ENCODE results near the gene SPATA2L. TPM values are rescaled to one million over a fixed set of nuclear protein-coding genes. Genes with fewer than 3 reads are reported as not detected.

Gene SPATA2L
- polyA plus RNA-seq, result 10 to 100 TPM in 3 of 4 donors, 1 to 10 TPM in 1; 9.2 to 42.7 (median 24.9) TPM
- long read RNA-seq, donor 1, result 0 reads
- long read RNA-seq, donor 2, partial matches to known transcripts, result 7 of 11 reads
- long read RNA-seq, donor 2, other reads (novel, unspliced or antisense), result 0 of 11 reads
- long read RNA-seq, donor 3, partial matches to known transcripts, result 12 of 13 reads
- long read RNA-seq, donor 3, other reads (novel, unspliced or antisense), result 0 of 13 reads
- long read RNA-seq, donor 4, result 0 reads
- long read RNA-seq, donor 5, partial matches to known transcripts, result 0 of 1 reads
- long read RNA-seq, donor 5, other reads (novel, unspliced or antisense), result 0 of 1 reads
- long read RNA-seq, donor 6, partial matches to known transcripts, result 22 of 25 reads
- long read RNA-seq, donor 6, other reads (novel, unspliced or antisense), result 0 of 25 reads
- long read RNA-seq, donor 7, partial matches to known transcripts, result 42 of 42 reads
- long read RNA-seq, donor 7, other reads (novel, unspliced or antisense), result 0 of 42 reads
- long read RNA-seq, donor 8, result 0 reads
- long read RNA-seq, donor 9, partial matches to known transcripts, result 0 of 4 reads
- long read RNA-seq, donor 9, other reads (novel, unspliced or antisense), result 0 of 4 reads
- long read RNA-seq, donor 10, partial matches to known transcripts, result 0 of 2 reads
- long read RNA-seq, donor 10, other reads (novel, unspliced or antisense), result 0 of 2 reads

- 0 to 1% (median 1%) methylated on average over 62 to 97 of the region's 97 CpGs for WGBS, 3 donors
- H3K36me3 ChIP-seq (ENCODE audit: control insufficient read depth in 3 of 3, insufficient read depth in 2 of 3, low read depth in 1 of 3, low read length in 3 of 3), result peaks cover 0 to 30% (median 5%) of the 10 kb centered on the region in 3 donors
- H3K4me1 ChIP-seq (ENCODE audit: control insufficient read depth in 3 of 3, insufficient read depth in 2 of 3, low read depth in 1 of 3, low read length in 2 of 3), result peaks cover 1 to 16% (median 6%) of the 10 kb centered on the region in 3 donors
- H3K27ac ChIP-seq (ENCODE audit: low read depth in 1 of 3, low read length in 2 of 3), result peak within 1 kb of the TSS; percentile 95 to 97 (median 96)
- no peaks in the 10 kb centered on the region for H3K9me3 ChIP-seq (ENCODE audit: control insufficient read depth in 2 of 2, insufficient read depth in 1 of 2, low read depth in 1 of 2, low read length in 1 of 2)
- no peaks in the 10 kb centered on the region for H3K27me3 ChIP-seq (ENCODE audit: control insufficient read depth in 3 of 3, insufficient read depth in 3 of 3, low read length in 3 of 3)
- DNase-seq, result peak; percentile 98 to 99
- no peak for FAIRE-seq
- peak within 1 kb of the TSS; percentile 60 to 75 (median 63) for H3K4me3 ChIP-seq (ENCODE audit: low read depth in 1 of 3, low read length in 3 of 3)
These were observed at the start of gene SPATA2L for GRCh38 chr16:89701425-89702406. SPATA2L (minus strand) TSS chr16:89701705; CDS start chr16:89701232, 473 bp downstream.

- Histone ChIP-seq H3K4me3 (ENCODE audit: low read depth in 1 of 3, low read length in 3 of 3) (no peak overlapping the region), H3K36me3 (ENCODE audit: control insufficient read depth in 3 of 3, insufficient read depth in 2 of 3, low read depth in 1 of 3, low read length in 3 of 3) (peaks cover 0 to 71% (median 0%) of the 10 kb centered on the region in 3 donors), H3K9me3 (ENCODE audit: control insufficient read depth in 2 of 2, insufficient read depth in 1 of 2, low read depth in 1 of 2, low read length in 1 of 2) (no peaks in the 10 kb centered on the region), H3K4me1 (ENCODE audit: control insufficient read depth in 3 of 3, insufficient read depth in 2 of 3, low read depth in 1 of 3, low read length in 2 of 3) (no peaks in the 10 kb centered on the region), H3K27me3 (ENCODE audit: control insufficient read depth in 3 of 3, insufficient read depth in 3 of 3, low read length in 3 of 3) (no peaks in the 10 kb centered on the region), H3K27ac (ENCODE audit: low read depth in 1 of 3, low read length in 2 of 3) (no peak overlapping the region)
- peak in 1 of 2 donors; percentile 47 for DNase-seq
- 60 to 70% (median 62%) methylated on average over 10 of the region's 10 CpGs for WGBS, 3 donors
- no peak for FAIRE-seq
These were observed 48.1 kb upstream of the SPATA2L start for GRCh38 chr16:89749637-89750036.

DNA sequence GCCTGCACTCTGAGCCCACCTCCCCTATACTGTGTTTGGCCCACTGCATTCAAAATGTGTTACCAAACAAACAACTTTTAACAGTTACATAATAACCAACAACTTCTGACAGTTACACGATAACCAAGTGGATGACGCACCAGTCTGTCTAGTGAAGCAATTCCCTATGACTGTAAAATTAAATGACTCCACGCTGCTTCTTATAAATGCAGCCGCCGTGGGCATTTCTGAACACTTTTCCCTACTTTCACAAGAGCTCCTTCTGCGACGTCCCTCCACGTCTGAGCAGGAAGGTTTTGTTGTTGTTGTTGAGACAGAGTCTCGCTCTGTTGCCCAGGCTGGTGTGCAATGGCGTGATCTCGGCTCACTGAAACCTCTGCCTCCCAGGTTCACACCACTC, 47.4 kb upstream of the SPATA2L start:
- 96 to 97% (median 96%) methylated on average over 11 of the region's 11 CpGs for WGBS, 3 donors

DNA sequence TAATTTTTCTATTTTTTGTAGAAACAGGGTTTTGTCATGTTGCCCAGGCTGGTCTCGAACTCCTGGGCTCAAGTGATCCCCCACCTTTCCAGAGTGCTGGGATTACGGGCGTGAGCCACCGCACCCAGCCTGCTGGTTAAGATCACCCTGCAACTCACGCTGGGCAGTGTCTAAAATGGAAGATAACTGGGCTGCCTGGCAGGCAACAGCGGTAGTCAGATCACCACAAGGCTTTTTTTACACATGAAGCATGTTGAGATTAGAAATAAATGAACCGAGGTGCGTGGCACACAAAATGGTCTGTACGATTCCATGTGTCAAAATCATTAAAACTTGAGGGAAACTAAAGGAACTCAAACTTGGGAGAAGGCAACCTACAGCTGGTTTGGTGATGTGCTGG, 46.6 kb upstream of the SPATA2L start:
- 96 to 97% (median 96%) methylated on average over 9 of the region's 9 CpGs for WGBS, 3 donors

More for the DNA sequence above, 47.4 kb upstream of the SPATA2L start:
- H3K27ac ChIP-seq (ENCODE audit: low read depth in 1 of 3, low read length in 2 of 3), result no peak overlapping the region
- no peaks in the 10 kb centered on the region for H3K9me3 ChIP-seq (ENCODE audit: control insufficient read depth in 2 of 2, insufficient read depth in 1 of 2, low read depth in 1 of 2, low read length in 1 of 2)
- FAIRE-seq (no peak), DNase-seq (no peak)
- H3K36me3 ChIP-seq (ENCODE audit: control insufficient read depth in 3 of 3, insufficient read depth in 2 of 3, low read depth in 1 of 3, low read length in 3 of 3), result peaks cover 0 to 78% (median 0%) of the 10 kb centered on the region in 3 donors
- no peaks in the 10 kb centered on the region for H3K27me3 ChIP-seq (ENCODE audit: control insufficient read depth in 3 of 3, insufficient read depth in 3 of 3, low read length in 3 of 3)
- no peak overlapping the region for H3K4me3 ChIP-seq (ENCODE audit: low read depth in 1 of 3, low read length in 3 of 3)
- no peaks in the 10 kb centered on the region for H3K4me1 ChIP-seq (ENCODE audit: control insufficient read depth in 3 of 3, insufficient read depth in 2 of 3, low read depth in 1 of 3, low read length in 2 of 3)

GRCh38 chr16:89746043-89746442, 44.5 kb upstream of the SPATA2L start:
- 90 to 95% (median 94%) methylated on average over 15 of the region's 15 CpGs for WGBS, 3 donors
- FAIRE-seq (no peak), DNase-seq (no peak)
- Histone ChIP-seq H3K9me3 (ENCODE audit: control insufficient read depth in 2 of 2, insufficient read depth in 1 of 2, low read depth in 1 of 2, low read length in 1 of 2) (no peaks in the 10 kb centered on the region), H3K36me3 (ENCODE audit: control insufficient read depth in 3 of 3, insufficient read depth in 2 of 3, low read depth in 1 of 3, low read length in 3 of 3) (peaks cover 0 to 92% (median 2%) of the 10 kb centered on the region in 3 donors), H3K4me1 (ENCODE audit: control insufficient read depth in 3 of 3, insufficient read depth in 2 of 3, low read depth in 1 of 3, low read length in 2 of 3) (no peaks in the 10 kb centered on the region), H3K27me3 (ENCODE audit: control insufficient read depth in 3 of 3, insufficient read depth in 3 of 3, low read length in 3 of 3) (no peaks in the 10 kb centered on the region), H3K27ac (ENCODE audit: low read depth in 1 of 3, low read length in 2 of 3) (no peak overlapping the region), H3K4me3 (ENCODE audit: low read depth in 1 of 3, low read length in 3 of 3) (no peak overlapping the region)

More for the DNA sequence above, 46.6 kb upstream of the SPATA2L start:
- no peaks in the 10 kb centered on the region for H3K4me1 ChIP-seq (ENCODE audit: control insufficient read depth in 3 of 3, insufficient read depth in 2 of 3, low read depth in 1 of 3, low read length in 2 of 3)
- H3K27me3 ChIP-seq (ENCODE audit: control insufficient read depth in 3 of 3, insufficient read depth in 3 of 3, low read length in 3 of 3), result no peaks in the 10 kb centered on the region
- FAIRE-seq (no peak), DNase-seq (no peak)
- no peak overlapping the region for H3K27ac ChIP-seq (ENCODE audit: low read depth in 1 of 3, low read length in 2 of 3)
- peaks cover 0 to 83% (median 0%) of the 10 kb centered on the region in 3 donors for H3K36me3 ChIP-seq (ENCODE audit: control insufficient read depth in 3 of 3, insufficient read depth in 2 of 3, low read depth in 1 of 3, low read length in 3 of 3)
- H3K4me3 ChIP-seq (ENCODE audit: low read depth in 1 of 3, low read length in 3 of 3), result no peak overlapping the region
- no peaks in the 10 kb centered on the region for H3K9me3 ChIP-seq (ENCODE audit: control insufficient read depth in 2 of 2, insufficient read depth in 1 of 2, low read depth in 1 of 2, low read length in 1 of 2)

GRCh38 chr16:89744813-89745212, 43.3 kb upstream of the SPATA2L start:
- FAIRE-seq, result no peak
- no peak overlapping the region for H3K27ac ChIP-seq (ENCODE audit: low read depth in 1 of 3, low read length in 2 of 3)
- H3K27me3 ChIP-seq (ENCODE audit: control insufficient read depth in 3 of 3, insufficient read depth in 3 of 3, low read length in 3 of 3), result no peaks in the 10 kb centered on the region
- H3K36me3 ChIP-seq (ENCODE audit: control insufficient read depth in 3 of 3, insufficient read depth in 2 of 3, low read depth in 1 of 3, low read length in 3 of 3), result peaks cover 3 to 91% (median 6%) of the 10 kb centered on the region in 3 donors
- H3K9me3 ChIP-seq (ENCODE audit: control insufficient read depth in 2 of 2, insufficient read depth in 1 of 2, low read depth in 1 of 2, low read length in 1 of 2), result no peaks in the 10 kb centered on the region
- 89 to 92% (median 91%) methylated on average over 16 of the region's 16 CpGs for WGBS, 3 donors
- no peaks in the 10 kb centered on the region for H3K4me1 ChIP-seq (ENCODE audit: control insufficient read depth in 3 of 3, insufficient read depth in 2 of 3, low read depth in 1 of 3, low read length in 2 of 3)
- no peak for DNase-seq
- no peak overlapping the region for H3K4me3 ChIP-seq (ENCODE audit: low read depth in 1 of 3, low read length in 3 of 3)

DNA sequence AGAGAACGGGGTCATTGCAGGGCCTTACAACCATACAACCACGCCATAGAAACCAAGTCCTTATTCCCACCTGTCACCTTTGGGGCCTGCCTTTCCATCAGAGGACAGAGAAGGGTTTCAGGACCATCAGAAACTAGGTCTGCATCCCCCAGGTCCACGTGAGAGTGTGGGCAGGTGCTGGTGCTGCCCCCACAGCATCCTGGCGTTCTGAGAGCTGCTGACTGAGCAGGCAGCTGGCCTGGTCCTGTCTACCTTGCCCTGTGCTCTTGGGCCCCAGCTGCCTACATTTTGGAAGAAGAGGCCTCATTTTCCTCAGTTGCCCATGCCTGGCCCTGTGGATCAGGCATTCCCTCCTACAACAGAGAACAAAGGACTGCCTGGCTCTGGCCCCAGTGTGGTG, 41.4 kb upstream of the SPATA2L start:
- H3K36me3 ChIP-seq (ENCODE audit: control insufficient read depth in 3 of 3, insufficient read depth in 2 of 3, low read depth in 1 of 3, low read length in 3 of 3), result peaks cover 11 to 91% (median 17%) of the 10 kb centered on the region in 3 donors
- no peak overlapping the region for H3K4me3 ChIP-seq (ENCODE audit: low read depth in 1 of 3, low read length in 3 of 3)
- no peak for DNase-seq
- H3K27ac ChIP-seq (ENCODE audit: low read depth in 1 of 3, low read length in 2 of 3), result no peak overlapping the region
- FAIRE-seq, result no peak
- H3K4me1 ChIP-seq (ENCODE audit: control insufficient read depth in 3 of 3, insufficient read depth in 2 of 3, low read depth in 1 of 3, low read length in 2 of 3), result no peaks in the 10 kb centered on the region
- H3K9me3 ChIP-seq (ENCODE audit: control insufficient read depth in 2 of 2, insufficient read depth in 1 of 2, low read depth in 1 of 2, low read length in 1 of 2), result no peaks in the 10 kb centered on the region
- no peaks in the 10 kb centered on the region for H3K27me3 ChIP-seq (ENCODE audit: control insufficient read depth in 3 of 3, insufficient read depth in 3 of 3, low read length in 3 of 3)
- 78 to 97% (median 80%) methylated on average over 4 of the region's 4 CpGs for WGBS, 3 donors

All from small intestine (tissue), 16 donors.